SKM-1 (cell line): Measurements from ENCODE around the gene PAGE4.

Experiments used
- DNase-seq: peaks from one replicate; lab custom pipeline; 2025; ENCODE audit not compliant: unreplicated experiment; lab: John Stamatoyannopoulos, UW

PAGE4 gene

DNA sequence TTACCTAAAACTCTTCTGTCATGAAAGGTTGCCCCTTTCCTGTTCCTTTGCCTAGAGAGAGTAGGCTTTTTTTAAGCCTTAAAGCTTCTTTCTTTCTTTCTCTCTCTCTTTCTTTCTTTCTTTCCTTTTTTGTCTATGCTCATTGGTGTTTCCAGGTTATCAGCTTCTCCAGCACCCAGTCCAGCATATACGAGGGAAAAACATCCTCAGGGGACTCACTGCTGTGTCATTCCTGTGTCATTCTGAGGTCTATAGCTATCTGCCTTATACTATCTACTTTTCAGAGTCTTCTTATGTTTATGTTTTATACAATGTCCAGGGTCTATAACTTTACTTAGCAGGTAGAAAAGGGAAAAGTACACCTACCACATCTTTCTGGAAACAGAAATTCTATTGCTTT is 39.6 kb downstream of the PAGE4 start:
- no peak for DNase-seq

DNA sequence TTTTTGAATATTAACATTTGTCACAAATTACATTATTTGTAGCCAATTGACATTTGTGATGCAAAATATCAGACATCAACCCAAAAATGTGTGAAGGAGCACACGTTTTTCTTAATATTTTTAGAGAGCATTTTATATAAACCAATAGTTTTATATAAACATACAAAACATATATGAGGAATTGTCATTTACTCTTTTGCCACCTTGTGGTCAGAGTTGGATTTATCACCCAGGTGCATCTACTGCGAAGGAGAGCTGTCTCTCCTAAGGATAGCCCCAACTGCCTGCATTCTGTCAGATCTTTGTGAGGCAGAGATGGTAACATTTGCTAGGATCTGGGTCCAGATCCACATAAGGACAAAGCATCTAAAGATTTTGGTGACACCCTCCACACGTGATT is 47.6 kb downstream of the PAGE4 start:
- no peak for DNase-seq

DNA sequence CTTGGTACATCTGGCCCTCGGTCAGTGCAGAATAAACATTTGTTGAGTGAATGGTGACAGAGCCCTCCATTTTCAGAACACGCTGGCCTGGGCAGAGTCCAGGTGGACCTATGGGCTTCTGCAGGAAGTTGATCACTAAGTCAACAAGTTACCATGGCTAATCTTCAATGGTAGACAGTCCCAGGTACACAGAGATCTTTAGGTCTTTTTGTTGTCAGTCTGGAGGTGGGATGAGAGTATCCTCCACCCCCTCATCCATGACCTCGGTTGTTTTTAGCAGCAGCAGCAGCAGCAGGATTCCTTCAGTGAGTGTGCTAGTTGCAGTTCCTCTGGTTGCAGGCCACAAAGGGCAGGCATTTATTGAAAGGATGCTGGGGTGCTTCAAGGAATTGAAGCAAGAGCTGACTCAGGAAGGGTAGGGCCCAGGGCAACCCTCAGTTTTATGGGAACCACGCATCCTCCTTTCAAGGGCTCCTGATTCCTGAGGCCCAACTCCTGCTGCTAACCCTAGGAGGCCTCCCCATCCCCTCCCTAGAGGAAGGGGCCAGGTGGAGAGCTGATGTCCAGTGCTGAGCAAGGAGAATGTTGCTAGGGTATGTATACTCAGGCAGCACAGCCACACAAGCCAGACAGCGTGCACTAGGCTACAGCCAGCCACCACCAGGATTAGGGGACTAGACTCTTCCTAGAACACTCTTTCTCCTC is 48.4 kb downstream of the PAGE4 start:
- no peak for DNase-seq

DNA sequence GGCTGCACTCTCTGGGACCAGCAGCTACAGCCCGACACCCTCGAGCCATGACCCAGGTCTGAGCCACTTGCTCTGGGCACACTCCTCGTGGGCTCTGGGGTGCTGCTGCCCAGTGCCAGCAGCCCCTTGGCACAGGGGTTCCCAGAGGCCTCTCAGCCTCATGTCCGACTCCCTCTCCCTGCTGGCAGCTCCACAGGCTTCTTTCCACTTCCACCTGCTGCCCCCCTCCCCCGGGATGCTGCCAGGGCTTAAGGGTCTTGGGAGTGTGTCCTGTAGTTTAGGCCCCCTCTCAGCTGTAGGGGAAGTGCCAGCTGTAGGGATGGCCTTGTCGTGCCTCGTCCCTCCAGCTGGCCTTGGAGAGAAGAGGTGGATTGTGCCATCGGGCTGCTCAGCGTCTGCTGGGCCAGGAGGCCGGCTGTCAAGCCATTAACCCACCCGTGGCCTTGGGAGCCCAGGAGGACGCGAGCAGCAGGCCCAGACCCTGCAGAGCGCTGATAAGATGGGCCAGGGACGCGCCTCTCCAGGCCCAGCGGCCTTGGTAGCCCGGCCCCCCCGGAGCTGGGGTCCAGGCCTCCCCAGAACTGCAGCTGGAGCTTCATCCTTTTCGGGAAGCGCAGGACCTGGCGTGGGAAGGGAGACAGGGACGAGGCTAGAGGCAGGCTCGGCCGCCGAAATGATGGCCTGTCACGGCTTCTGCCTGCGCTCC is 49.2 kb downstream of the PAGE4 start:
- DNase-seq, result no peak

DNA sequence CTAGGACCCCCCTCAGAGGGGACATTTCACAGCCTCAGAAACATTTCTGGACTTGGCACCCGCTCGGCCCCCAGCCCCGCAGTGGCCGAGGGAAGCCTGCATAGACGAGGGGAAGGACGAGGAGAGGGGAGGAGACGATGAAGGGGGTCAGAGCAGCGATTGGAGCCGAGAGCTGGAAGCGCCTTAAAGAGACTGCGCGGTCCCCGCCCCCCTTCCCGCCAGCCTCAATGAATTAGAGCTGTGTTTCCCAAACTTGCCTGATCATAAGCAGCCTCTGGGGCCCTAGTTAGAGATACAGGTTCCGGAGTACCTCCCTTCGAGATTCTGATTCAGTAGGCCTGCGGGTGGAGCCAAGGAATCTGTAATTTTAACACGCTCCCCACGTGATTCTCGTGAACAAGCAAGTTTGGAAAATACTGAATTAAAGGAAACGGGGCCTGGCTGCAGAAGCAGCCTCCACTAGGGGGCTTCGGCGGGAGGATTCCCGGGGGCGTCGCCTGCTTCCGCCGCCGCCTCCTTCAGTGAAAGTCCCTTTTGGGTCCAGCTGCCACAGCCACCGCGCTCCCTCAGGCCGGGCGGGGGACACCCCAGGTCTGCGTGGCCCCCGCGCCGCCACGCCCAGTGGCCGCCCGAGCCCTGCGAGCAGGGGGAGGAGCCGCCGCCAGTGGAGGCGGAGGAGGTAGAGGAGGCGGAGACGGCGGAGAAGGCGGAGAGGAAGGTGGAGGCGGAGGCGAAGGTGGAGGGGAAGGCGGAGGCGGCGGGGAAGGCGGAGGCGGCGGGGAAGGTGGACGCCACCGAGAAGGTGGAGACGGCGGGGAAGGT is 49.9 kb downstream of the PAGE4 start, which contains the start of gene USP27X:
Gene USP27X, plus strand, starts transcription at position 651 of the 822 bp plus-strand sequence. CDS start 824 bp downstream, outside the sequence.
- peak; percentile 19 for DNase-seq

DNA sequence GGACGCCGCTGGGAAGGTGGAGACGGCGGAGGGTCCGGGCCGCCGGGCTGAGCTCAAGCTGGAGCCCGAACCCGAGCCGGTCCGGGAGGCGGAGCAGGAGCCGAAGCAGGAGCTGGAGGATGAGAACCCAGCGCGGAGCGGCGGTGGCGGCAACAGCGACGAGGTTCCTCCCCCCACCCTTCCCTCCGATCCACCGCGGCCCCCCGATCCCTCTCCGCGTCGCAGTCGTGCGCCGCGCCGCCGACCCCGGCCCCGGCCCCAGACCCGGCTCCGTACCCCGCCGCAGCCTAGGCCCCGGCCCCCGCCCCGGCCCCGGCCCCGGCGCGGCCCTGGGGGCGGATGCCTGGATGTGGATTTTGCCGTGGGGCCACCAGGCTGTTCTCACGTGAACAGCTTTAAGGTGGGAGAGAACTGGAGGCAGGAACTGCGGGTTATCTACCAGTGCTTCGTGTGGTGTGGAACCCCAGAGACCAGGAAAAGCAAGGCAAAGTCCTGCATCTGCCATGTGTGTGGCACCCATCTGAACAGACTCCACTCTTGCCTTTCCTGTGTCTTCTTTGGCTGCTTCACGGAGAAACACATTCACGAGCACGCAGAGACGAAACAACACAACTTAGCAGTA is 50.7 kb downstream of the PAGE4 start:
- DNase-seq, result no peak

DNA sequence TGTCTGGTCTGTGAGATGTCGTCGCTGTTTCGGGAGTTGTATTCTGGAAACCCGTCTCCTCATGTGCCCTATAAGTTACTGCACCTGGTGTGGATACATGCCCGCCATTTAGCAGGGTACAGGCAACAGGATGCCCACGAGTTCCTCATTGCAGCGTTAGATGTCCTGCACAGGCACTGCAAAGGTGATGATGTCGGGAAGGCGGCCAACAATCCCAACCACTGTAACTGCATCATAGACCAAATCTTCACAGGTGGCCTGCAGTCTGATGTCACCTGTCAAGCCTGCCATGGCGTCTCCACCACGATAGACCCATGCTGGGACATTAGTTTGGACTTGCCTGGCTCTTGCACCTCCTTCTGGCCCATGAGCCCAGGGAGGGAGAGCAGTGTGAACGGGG is 51.6 kb downstream of the PAGE4 start:
- no peak for DNase-seq
